GM10266 (cell line): Measurements from ENCODE around the gene RRP7A.
"Not testable (repeated sequence)": the region's sequence is repeated elsewhere in the genome, so short reads cannot be mapped to it uniquely, and the experiment has no call there.

Experiments
- DNase-seq: peaks from one replicate; pipeline ENCODE4 v3.0.0; 2012; ENCODE audit errors: extremely low spot score
- TF ChIP-seq, protein P1 (sequence below): IDR thresholded peaks from 2 replicates; pipeline ENCODE4 v1.5.1; 2012; ENCODE audit warnings: mild to moderate bottlenecking, low read depth; ENCODE audit not compliant: control insufficient read depth, insufficient read depth; ENCODE audit errors: missing control alignments

RRP7A gene

DNA sequence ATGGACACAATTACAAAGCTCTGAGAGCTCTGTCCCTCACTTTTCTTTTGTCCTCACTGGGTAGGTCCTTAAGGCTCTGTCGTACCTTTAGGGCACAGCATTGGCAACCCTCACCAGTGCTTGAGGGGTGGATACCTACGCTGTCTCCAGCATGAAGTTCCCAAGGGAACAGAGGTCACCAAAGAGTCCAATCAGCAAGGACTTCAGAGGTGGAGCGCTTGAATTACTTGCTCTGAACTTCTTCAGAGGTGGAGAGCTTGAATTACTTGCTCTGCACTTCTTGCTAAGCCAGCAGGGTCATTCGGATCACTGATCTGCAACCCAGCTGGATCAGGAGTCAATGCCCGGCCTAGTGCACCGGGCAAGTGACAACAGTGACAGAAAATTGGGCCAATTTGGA is 35.1 kb downstream of the RRP7A start:
- TF ChIP-seq, protein P1, sequence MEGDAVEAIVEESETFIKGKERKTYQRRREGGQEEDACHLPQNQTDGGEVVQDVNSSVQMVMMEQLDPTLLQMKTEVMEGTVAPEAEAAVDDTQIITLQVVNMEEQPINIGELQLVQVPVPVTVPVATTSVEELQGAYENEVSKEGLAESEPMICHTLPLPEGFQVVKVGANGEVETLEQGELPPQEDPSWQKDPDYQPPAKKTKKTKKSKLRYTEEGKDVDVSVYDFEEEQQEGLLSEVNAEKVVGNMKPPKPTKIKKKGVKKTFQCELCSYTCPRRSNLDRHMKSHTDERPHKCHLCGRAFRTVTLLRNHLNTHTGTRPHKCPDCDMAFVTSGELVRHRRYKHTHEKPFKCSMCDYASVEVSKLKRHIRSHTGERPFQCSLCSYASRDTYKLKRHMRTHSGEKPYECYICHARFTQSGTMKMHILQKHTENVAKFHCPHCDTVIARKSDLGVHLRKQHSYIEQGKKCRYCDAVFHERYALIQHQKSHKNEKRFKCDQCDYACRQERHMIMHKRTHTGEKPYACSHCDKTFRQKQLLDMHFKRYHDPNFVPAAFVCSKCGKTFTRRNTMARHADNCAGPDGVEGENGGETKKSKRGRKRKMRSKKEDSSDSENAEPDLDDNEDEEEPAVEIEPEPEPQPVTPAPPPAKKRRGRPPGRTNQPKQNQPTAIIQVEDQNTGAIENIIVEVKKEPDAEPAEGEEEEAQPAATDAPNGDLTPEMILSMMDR: no peak
- DNase-seq: no peak

DNA sequence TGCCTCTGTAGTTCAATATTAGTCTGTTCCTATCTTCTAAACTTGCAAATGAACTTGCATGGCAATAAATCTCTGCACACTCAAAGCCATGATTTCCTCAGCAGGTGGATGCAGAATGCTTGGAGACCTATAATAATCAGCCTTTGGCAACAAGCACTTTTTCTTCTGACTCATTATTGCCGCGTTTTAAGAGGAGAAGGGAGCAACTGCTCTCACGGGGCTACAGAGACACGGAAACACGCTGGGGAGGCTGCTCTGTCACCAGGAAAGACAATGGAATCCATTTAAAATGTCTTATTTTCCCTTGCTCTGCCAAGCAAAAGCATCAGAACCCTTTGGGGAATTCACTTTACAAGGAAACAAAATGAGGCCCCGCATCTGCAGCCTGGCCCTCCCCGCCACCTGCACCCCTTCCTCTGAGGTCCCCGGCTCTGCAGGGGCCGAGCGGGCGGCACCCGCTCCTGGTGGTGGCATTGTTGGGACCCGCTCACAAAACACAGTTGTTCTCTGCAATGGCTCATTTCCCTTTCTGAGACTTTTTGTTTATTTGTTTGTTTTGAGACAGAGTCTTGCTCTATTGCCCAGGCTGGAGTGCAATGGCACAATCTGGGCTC is 35.9 kb downstream of the RRP7A start:
- DNase-seq: not testable (repeated sequence)

DNA sequence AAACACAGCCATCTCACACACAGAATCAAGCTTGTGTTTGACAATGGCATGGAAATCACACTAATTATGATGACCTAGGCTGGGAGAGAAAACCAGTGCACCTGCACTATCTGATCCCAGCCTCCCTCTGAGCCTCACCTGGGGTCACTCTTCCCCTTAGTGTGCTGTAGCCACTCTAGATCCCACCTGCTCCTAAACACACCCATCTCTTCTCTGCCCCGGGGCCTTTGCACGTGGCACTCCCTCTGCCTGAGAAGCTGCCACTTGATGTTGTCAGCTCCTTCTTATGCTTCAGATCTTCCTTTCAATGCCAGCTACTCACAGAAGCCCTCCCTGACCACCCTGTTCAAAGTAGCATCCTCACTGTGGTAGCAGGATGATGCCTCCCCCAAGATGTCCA is 44.5 kb downstream of the RRP7A start:
- TF ChIP-seq, protein P1: no peak

DNA sequence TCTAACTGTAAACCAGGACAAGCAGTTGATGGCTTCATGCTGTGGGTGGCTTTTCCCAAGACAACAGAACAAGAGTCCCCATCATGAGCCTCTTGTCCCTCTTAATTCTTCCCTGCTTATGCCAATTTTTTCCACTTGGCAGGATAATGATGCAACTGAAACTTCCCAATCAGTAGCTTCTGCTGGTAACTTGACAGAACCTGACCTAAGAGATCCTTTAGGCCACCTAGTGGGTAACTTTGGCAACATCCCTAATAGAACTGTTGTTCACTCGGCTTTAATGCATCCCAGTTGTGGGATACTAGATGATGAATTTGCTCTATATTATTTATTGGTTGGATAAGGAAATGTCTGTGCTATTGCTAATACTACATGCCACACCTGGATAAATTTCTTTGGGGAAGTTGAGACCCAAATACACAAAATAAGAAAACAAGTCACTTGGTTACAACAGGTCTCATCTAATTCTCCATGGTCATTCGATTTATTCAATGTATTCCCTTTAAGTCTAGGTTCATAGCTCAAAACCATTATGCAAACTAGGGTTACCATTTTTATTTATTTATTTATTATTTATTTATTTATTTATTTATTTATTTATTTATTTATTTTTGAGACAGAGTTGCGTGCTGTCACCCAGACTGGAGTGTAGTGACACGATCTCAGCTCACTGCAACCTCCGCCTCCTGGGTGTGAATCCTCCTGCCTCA is 46.0 kb downstream of the RRP7A start:
- peak; percentile 48 for DNase-seq

More for the DNA sequence above, 44.5 kb downstream of the RRP7A start:
- no peak for DNase-seq

DNA sequence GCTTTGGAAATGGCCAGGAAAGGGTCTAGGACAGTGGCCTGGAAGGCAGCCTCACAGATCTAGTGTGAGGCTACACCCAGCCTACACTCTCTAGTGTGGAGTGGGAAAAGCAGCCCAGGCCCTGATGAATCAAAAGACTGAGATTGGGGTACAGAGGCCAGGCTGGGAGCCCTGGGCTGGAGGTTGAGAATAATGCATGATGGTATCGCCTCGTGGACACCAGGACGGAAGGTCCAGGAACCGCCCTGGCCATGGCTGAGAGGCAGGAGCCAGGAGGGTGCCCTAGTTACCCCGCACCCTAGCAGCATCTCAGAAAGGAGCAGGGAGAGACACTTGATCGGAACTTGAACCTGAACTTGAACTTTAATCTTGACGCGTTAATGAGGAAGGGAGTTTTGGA is 46.9 kb downstream of the RRP7A start:
- DNase-seq: no peak
- TF ChIP-seq, protein P1: no peak

More for the DNA sequence above, 46.0 kb downstream of the RRP7A start:
- TF ChIP-seq, protein P1: peak; percentile 59

DNA sequence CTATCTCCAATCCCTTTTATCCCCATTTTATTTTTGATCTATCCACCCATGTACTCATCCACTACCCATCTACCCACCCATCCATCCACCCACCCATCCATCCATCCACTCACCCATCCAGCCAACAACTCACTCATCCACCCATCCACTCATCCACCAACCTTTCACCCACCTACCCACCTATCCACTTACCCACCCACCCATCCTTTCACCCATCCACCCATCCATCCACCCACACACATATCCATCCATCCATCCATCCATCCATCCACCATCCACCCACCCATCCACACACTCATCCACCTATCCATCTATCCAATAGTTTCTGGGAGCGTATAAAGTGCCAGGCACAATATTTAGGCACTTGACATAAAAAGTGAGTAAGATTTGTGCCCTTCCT is 48.2 kb downstream of the RRP7A start:
- TF ChIP-seq, protein P1: no peak

DNA sequence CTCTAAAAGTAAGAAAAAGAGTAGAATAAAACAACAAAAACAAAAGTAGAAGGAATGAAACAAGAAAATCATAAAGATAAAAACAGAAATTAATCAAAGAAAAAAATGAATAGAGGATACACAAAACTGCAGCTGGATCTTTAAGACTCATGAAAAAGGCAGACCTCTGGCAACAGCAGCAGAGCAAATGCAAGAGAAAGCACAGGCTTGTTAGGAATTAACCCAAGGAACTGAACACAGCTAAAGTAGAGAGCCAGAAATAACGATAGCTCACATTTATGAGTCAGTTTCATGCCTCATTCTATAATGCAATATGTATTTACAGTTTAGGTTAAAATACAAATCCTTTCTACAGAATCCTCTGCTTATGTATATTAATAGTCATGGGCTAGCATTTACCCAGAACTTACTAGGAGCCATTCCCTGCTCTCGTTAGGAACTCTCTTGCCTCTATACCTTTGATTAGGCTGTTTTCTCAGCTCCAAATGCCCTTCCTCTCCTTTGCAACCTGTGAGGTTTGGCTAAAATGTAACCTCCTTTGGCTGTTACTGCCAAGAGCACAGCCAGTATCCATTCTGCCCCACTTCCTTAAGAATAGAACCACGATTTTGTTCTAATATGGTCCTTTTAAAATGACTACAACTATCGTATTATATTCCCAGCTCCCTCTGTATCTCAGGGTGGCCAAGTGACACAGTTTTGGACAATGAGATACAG is 49.1 kb downstream of the RRP7A start:
- DNase-seq: no peak
- TF ChIP-seq, protein P1: no peak

More for the DNA sequence above, 48.2 kb downstream of the RRP7A start:
- no peak for DNase-seq
